ENCODE measurements around the gene KRTAP13-4. TPM values are rescaled to one million over a fixed set of nuclear protein-coding genes. Genes with fewer than 3 reads are reported as not detected.

KRTAP13-4 gene
- total RNA-seq, 6 experiments from 2014 or later, result not detected

DNA sequence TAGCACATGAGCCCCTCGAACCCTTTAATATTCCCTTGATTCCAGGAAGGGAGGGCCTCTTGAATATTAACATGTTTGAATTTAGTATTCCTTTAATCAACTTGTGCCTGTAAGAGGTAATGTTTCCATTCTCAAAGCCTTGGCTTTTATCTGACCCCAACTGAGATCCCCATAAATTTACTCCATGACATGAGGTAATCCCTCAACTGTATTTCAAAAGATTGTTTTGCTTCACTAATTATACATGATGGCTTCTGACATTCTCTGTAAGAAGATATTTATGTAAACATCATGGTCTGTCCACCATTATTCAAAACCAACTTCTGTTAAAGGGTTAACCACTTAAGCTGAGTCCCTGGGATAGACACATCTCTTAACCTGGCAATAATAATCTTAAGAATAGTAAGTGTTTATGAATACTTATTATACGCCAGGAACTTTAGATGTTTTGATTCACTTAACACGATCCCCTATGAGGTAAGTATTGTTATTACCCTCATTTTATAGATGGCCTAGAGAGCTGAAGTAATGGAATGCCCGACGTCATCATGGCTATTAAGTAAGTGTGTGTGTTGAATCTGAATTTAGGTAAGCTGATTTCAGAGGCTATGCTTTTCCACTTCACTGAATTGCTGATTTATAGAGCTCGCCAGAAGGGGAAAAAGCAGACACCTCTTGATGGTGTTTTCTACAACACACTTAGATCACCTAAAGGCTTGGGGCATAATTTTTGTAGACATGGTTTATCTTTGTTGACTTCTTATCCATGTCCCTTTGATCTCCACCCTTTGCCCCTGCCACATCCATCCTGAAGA lies 39.1 kb downstream of the KRTAP13-4 start:
- Mint-ChIP-seq H3K4me3 (no peak overlapping the region), H3K36me3 (ENCODE audit: low read depth) (no peaks in the 10 kb centered on the region), H3K9me3 (peaks cover 37% of the 10 kb centered on the region), H3K4me1 (ENCODE audit: low read depth) (no peaks in the 10 kb centered on the region), H3K27ac (no peak overlapping the region), H3K27me3 (ENCODE audit: insufficient read depth) (no peaks in the 10 kb centered on the region)
- no peak for DNase-seq
- TF ChIP-seq, protein P1, sequence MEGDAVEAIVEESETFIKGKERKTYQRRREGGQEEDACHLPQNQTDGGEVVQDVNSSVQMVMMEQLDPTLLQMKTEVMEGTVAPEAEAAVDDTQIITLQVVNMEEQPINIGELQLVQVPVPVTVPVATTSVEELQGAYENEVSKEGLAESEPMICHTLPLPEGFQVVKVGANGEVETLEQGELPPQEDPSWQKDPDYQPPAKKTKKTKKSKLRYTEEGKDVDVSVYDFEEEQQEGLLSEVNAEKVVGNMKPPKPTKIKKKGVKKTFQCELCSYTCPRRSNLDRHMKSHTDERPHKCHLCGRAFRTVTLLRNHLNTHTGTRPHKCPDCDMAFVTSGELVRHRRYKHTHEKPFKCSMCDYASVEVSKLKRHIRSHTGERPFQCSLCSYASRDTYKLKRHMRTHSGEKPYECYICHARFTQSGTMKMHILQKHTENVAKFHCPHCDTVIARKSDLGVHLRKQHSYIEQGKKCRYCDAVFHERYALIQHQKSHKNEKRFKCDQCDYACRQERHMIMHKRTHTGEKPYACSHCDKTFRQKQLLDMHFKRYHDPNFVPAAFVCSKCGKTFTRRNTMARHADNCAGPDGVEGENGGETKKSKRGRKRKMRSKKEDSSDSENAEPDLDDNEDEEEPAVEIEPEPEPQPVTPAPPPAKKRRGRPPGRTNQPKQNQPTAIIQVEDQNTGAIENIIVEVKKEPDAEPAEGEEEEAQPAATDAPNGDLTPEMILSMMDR (IDR thresholded peaks at IDR 0.05), result no peak

DNA sequence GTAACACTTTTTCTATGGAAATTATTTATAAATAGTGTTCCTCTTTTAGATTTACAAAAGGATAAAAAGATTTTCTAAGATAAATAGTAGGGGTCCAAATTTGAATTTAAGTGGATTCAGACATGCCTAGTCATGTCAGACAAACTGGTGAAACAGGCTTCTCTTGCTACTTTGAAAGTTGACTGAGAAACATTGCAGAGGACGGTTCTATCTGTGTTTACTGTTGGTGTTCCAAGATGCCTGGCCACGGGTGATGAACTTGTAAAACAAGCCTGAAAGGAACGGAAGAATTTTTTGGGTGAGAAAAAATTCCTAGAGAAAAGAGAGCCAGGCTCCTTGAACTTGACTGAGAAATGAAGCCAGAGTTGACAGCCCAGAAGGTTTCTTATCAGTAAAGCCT lies 48.0 kb downstream of the KRTAP13-4 start:
- no peak overlapping the region for H3K27ac Mint-ChIP-seq
- peaks cover 39% of the 10 kb centered on the region for H3K9me3 Mint-ChIP-seq
- TF ChIP-seq, protein P1 (IDR thresholded peaks at IDR 0.05), result no peak
- DNase-seq, result no peak
- no peaks in the 10 kb centered on the region; the same call in 1 of the 2 replicates for H3K27me3 Mint-ChIP-seq (ENCODE audit: insufficient read depth)
- H3K4me3 Mint-ChIP-seq, result no peak overlapping the region
- H3K4me1 Mint-ChIP-seq (ENCODE audit: low read depth), result no peaks in the 10 kb centered on the region
- H3K36me3 Mint-ChIP-seq (ENCODE audit: low read depth), result no peaks in the 10 kb centered on the region

DNA sequence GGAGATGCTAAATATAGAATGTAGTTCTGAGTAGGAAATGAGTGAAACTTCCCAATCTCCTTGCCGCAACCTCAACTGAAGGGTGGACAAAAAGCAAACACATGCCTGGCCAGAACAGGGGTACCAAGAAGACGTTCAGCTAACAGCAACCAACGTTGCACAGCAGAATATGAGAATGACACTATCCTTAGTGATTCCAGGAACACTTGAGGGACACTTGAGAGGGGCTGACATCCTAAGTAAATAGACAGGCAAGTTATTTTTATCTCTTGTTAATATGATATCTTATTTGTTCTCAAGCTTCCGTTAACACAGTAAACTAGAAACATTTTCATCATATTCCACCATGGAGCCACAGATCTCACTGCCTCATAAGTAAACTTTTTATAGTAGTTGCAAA lies 49.2 kb downstream of the KRTAP13-4 start:
- H3K27me3 Mint-ChIP-seq (ENCODE audit: insufficient read depth), result no peaks in the 10 kb centered on the region; the same call in 1 of the 2 replicates
- no peak overlapping the region for H3K27ac Mint-ChIP-seq
- H3K36me3 Mint-ChIP-seq (ENCODE audit: low read depth), result no peaks in the 10 kb centered on the region
- H3K4me1 Mint-ChIP-seq (ENCODE audit: low read depth), result no peaks in the 10 kb centered on the region
- H3K4me3 Mint-ChIP-seq, result no peak overlapping the region
- peaks cover 33% of the 10 kb centered on the region for H3K9me3 Mint-ChIP-seq
- no peak for DNase-seq
- TF ChIP-seq, protein P1 (IDR thresholded peaks at IDR 0.05), result no peak

DNA sequence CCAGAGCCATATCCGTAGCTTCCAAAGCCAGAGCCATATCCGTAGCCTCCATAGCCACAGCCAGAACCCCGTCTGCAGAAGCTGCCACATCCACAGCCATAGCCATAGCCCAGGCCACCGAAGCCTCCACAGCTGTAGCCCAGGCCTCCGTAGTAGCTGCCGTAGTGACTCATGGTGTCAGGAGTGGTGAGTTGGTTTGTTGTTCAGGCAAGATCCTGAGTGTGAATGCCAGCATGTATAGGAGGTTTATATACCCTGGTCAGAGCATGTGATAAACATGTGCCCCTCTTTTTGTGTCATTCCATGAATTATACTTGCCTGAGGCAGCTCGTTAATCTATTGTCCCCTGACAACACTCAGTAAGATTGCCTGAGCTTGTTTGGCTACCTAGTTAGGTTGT lies 50.1 kb downstream of the KRTAP13-4 start, which contains the start of gene KRTAP19-1:
Gene KRTAP19-1 (minus strand): TSS at position 223 of the 400 bp plus-strand sequence. CDS start 50 bp downstream, at position 173.
- TF ChIP-seq, protein P1 (IDR thresholded peaks at IDR 0.05), result no peak
- Mint-ChIP-seq H3K4me1 (ENCODE audit: low read depth) (no peaks in the 10 kb centered on the region), H3K9me3 (peaks cover 35% of the 10 kb centered on the region), H3K27ac (no peak within 1 kb of the TSS), H3K27me3 (ENCODE audit: insufficient read depth) (no peaks in the 10 kb centered on the region), H3K36me3 (ENCODE audit: low read depth) (no peaks in the 10 kb centered on the region), H3K4me3 (no peak within 1 kb of the TSS)
- no peak for DNase-seq

Other genes starting within 250 kb of the KRTAP13-4 start
- gene CLDN8, start 214.1 kb upstream of the KRTAP13-4 start, total RNA-seq (2021; fragmentation: NEBNext Ultra II Directional; extraction: Animal tissue kit (Norgen Biotek cat#: 25700)), result not detected
- not detected for gene KRTAP24-1, start 147.3 kb upstream of the KRTAP13-4 start, total RNA-seq (2021; fragmentation: NEBNext Ultra II Directional; extraction: Animal tissue kit (Norgen Biotek cat#: 25700))
- not detected for gene KRTAP25-1, start 140.7 kb upstream of the KRTAP13-4 start, total RNA-seq (2021; fragmentation: NEBNext Ultra II Directional; extraction: Animal tissue kit (Norgen Biotek cat#: 25700))
- not detected for gene KRTAP26-1, start 109.9 kb upstream of the KRTAP13-4 start, total RNA-seq (2021; fragmentation: NEBNext Ultra II Directional; extraction: Animal tissue kit (Norgen Biotek cat#: 25700))
- not detected for gene KRTAP27-1, start 92.5 kb upstream of the KRTAP13-4 start, total RNA-seq (2021; fragmentation: NEBNext Ultra II Directional; extraction: Animal tissue kit (Norgen Biotek cat#: 25700))
- not detected for gene KRTAP23-1, start 81.6 kb upstream of the KRTAP13-4 start, total RNA-seq (2021; fragmentation: NEBNext Ultra II Directional; extraction: Animal tissue kit (Norgen Biotek cat#: 25700))
- not detected for gene KRTAP13-2, start 57.9 kb upstream of the KRTAP13-4 start, total RNA-seq (2021; fragmentation: NEBNext Ultra II Directional; extraction: Animal tissue kit (Norgen Biotek cat#: 25700))
- not detected for gene KRTAP13-1, start 34.2 kb upstream of the KRTAP13-4 start, total RNA-seq (2021; fragmentation: NEBNext Ultra II Directional; extraction: Animal tissue kit (Norgen Biotek cat#: 25700))
- gene KRTAP13-3, start 4.3 kb upstream of the KRTAP13-4 start, total RNA-seq (2021; fragmentation: NEBNext Ultra II Directional; extraction: Animal tissue kit (Norgen Biotek cat#: 25700)), result not detected
- not detected for gene KRTAP15-1, start 10.1 kb downstream of the KRTAP13-4 start, total RNA-seq (2021; fragmentation: NEBNext Ultra II Directional; extraction: Animal tissue kit (Norgen Biotek cat#: 25700))
- not detected for gene KRTAP19-1, start 50.1 kb downstream of the KRTAP13-4 start, total RNA-seq (2021; fragmentation: NEBNext Ultra II Directional; extraction: Animal tissue kit (Norgen Biotek cat#: 25700))
- not detected for gene KRTAP19-2, start 57.2 kb downstream of the KRTAP13-4 start, total RNA-seq (2021; fragmentation: NEBNext Ultra II Directional; extraction: Animal tissue kit (Norgen Biotek cat#: 25700))
- not detected for gene KRTAP19-3, start 61.8 kb downstream of the KRTAP13-4 start, total RNA-seq (2021; fragmentation: NEBNext Ultra II Directional; extraction: Animal tissue kit (Norgen Biotek cat#: 25700))
- not detected for gene KRTAP19-4, start 66.9 kb downstream of the KRTAP13-4 start, total RNA-seq (2021; fragmentation: NEBNext Ultra II Directional; extraction: Animal tissue kit (Norgen Biotek cat#: 25700))
- not detected for gene KRTAP19-5, start 71.9 kb downstream of the KRTAP13-4 start, total RNA-seq (2021; fragmentation: NEBNext Ultra II Directional; extraction: Animal tissue kit (Norgen Biotek cat#: 25700))
- not detected for gene KRTAP19-6, start 111.6 kb downstream of the KRTAP13-4 start, total RNA-seq (2021; fragmentation: NEBNext Ultra II Directional; extraction: Animal tissue kit (Norgen Biotek cat#: 25700))
- gene KRTAP19-7, start 131.1 kb downstream of the KRTAP13-4 start, total RNA-seq (2021; fragmentation: NEBNext Ultra II Directional; extraction: Animal tissue kit (Norgen Biotek cat#: 25700)), result not detected
- not detected for gene KRTAP22-2, start 160.2 kb downstream of the KRTAP13-4 start, total RNA-seq (2021; fragmentation: NEBNext Ultra II Directional; extraction: Animal tissue kit (Norgen Biotek cat#: 25700))
- not detected for gene KRTAP6-3, start 162.2 kb downstream of the KRTAP13-4 start, total RNA-seq (2021; fragmentation: NEBNext Ultra II Directional; extraction: Animal tissue kit (Norgen Biotek cat#: 25700))
- not detected for gene KRTAP6-2, start 168.7 kb downstream of the KRTAP13-4 start, total RNA-seq (2021; fragmentation: NEBNext Ultra II Directional; extraction: Animal tissue kit (Norgen Biotek cat#: 25700))
- gene KRTAP22-1, start 170.9 kb downstream of the KRTAP13-4 start, total RNA-seq (2021; fragmentation: NEBNext Ultra II Directional; extraction: Animal tissue kit (Norgen Biotek cat#: 25700)), result not detected
- not detected for gene KRTAP6-1, start 183.7 kb downstream of the KRTAP13-4 start, total RNA-seq (2021; fragmentation: NEBNext Ultra II Directional; extraction: Animal tissue kit (Norgen Biotek cat#: 25700))
- not detected for gene KRTAP20-1, start 186.2 kb downstream of the KRTAP13-4 start, total RNA-seq (2021; fragmentation: NEBNext Ultra II Directional; extraction: Animal tissue kit (Norgen Biotek cat#: 25700))
- gene KRTAP20-4, start 190.4 kb downstream of the KRTAP13-4 start, total RNA-seq (2021; fragmentation: NEBNext Ultra II Directional; extraction: Animal tissue kit (Norgen Biotek cat#: 25700)), result not detected
- not detected for gene KRTAP20-2, start 205.0 kb downstream of the KRTAP13-4 start, total RNA-seq (2021; fragmentation: NEBNext Ultra II Directional; extraction: Animal tissue kit (Norgen Biotek cat#: 25700))
- not detected for gene KRTAP20-3, start 212.6 kb downstream of the KRTAP13-4 start, total RNA-seq (2021; fragmentation: NEBNext Ultra II Directional; extraction: Animal tissue kit (Norgen Biotek cat#: 25700))